Upper lobe of left lung (tissue), 4 donors: ENCODE data around the gene SKA1.

Experiments used
- EP300 ChIP-seq, 4 donors: sonication (generic); formaldehyde crosslinking; IDR thresholded peaks; one replicate each; pipeline ENCODE4 v1.5.1; 2017; ENCODE audit warnings: antibody characterized with exemption in 4 of 4, control low read depth in 2 of 4
- POLR2A ChIP-seq, 4 donors: fragments of 450-650 bp; IDR thresholded peaks; one replicate each; pipeline ENCODE4 v1.5.1; 2016 to 2017; ENCODE audit warnings: antibody characterized with exemption in 4 of 4, mild to moderate bottlenecking in 2 of 4
- POLR2AphosphoS5 ChIP-seq, 2 donors: sonication (generic); formaldehyde crosslinking; IDR thresholded peaks; one replicate each; pipeline ENCODE4 v1.5.1; 2017; ENCODE audit warnings: antibody characterized with exemption in 2 of 2
- TF ChIP-seq, protein P1 (sequence below), 6 experiments: fragments of 450-650 bp in 4 of 6; fragments of 200-600 bp in 2 of 6; sonication (generic) in 2 of 6; IDR thresholded peaks; one replicate each; pipeline ENCODE4 v1.5.1; 2016 to 2019; ENCODE audit warnings: antibody characterized with exemption in 6 of 6

DNA sequence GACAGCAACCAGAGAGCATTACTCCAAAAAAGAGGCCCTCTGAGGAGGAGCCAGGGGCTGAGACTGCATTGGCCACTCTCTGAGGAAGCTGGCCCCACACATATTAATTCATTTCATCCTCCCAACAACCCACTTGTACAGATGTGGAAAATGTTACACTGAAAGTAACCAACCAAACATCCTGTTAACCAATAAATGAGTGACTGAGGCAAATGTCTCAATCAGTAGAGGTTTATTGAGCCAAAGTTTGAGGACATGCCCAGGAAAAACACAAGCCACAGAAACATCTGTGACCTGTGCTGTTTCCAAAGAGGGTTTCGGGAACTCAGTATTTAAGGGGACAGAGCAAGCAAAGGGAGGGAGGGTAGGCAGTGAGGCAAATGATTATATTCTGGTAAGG is 53.0 kb downstream of the SKA1 start:
- TF ChIP-seq, protein P1, sequence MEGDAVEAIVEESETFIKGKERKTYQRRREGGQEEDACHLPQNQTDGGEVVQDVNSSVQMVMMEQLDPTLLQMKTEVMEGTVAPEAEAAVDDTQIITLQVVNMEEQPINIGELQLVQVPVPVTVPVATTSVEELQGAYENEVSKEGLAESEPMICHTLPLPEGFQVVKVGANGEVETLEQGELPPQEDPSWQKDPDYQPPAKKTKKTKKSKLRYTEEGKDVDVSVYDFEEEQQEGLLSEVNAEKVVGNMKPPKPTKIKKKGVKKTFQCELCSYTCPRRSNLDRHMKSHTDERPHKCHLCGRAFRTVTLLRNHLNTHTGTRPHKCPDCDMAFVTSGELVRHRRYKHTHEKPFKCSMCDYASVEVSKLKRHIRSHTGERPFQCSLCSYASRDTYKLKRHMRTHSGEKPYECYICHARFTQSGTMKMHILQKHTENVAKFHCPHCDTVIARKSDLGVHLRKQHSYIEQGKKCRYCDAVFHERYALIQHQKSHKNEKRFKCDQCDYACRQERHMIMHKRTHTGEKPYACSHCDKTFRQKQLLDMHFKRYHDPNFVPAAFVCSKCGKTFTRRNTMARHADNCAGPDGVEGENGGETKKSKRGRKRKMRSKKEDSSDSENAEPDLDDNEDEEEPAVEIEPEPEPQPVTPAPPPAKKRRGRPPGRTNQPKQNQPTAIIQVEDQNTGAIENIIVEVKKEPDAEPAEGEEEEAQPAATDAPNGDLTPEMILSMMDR (IDR thresholded peaks at IDR 0.05): no peak
- TF ChIP-seq EP300 (IDR thresholded peaks at IDR 0.05): no peak
- no peak for TF ChIP-seq POLR2AphosphoS5 (IDR thresholded peaks at IDR 0.05)
- no peak for TF ChIP-seq POLR2A (IDR thresholded peaks at IDR 0.05)
